Esophagus squamous epithelium (tissue), 4 donors: Measurements from ENCODE around the gene MRPL51.

ENCODE experiments used
- POLR2A ChIP-seq, 4 donors: fragments of 450-650 bp; IDR thresholded peaks; one replicate each; pipeline ENCODE4 v1.6.1; 2017; ENCODE audit warnings: antibody characterized with exemption in 4 of 4, mild to moderate bottlenecking in 4 of 4, moderate library complexity in 3 of 4
- TF ChIP-seq, protein P1 (sequence below), 6 experiments: fragments of 450-650 bp in 4 of 6; fragments of 200-600 bp in 2 of 6; sonication (generic) in 2 of 6; IDR thresholded peaks; one replicate each; pipeline ENCODE4 v1.5.1; 2016 to 2019; ENCODE audit warnings: antibody characterized with exemption in 6 of 6, mild to moderate bottlenecking in 4 of 6, moderate library complexity in 4 of 6

DNA sequence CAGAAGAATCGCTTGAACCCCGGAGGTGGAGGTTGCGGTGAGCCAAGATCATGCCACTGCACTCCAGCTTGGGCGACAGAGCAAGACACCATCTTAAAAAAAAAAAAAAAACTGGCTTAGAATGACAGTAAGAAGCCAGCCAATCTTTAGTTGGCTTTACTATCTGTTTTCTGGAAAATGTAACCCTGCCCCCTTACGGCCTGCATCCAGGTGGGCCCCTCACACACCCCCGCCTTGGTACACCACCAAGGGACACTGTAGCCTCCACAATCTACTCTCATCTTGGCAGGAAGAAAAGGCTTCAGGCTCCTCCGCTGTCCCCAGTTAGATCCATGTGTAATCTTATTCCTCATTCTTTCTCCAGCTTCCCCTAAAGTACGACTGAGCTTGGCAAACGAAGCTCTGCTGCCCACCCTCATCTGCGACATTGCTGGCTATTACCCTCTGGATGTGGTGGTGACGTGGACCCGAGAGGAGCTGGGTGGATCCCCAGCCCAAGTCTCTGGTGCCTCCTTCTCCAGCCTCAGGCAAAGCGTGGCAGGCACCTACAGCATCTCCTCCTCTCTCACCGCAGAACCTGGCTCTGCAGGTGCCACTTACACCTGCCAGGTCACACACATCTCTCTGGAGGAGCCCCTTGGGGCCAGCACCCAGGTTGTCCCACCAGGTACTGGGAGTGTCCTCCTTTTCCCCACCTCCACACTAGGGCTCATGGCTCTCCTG lies 34.6 kb downstream of the MRPL51 start:
- TF ChIP-seq, protein P1, sequence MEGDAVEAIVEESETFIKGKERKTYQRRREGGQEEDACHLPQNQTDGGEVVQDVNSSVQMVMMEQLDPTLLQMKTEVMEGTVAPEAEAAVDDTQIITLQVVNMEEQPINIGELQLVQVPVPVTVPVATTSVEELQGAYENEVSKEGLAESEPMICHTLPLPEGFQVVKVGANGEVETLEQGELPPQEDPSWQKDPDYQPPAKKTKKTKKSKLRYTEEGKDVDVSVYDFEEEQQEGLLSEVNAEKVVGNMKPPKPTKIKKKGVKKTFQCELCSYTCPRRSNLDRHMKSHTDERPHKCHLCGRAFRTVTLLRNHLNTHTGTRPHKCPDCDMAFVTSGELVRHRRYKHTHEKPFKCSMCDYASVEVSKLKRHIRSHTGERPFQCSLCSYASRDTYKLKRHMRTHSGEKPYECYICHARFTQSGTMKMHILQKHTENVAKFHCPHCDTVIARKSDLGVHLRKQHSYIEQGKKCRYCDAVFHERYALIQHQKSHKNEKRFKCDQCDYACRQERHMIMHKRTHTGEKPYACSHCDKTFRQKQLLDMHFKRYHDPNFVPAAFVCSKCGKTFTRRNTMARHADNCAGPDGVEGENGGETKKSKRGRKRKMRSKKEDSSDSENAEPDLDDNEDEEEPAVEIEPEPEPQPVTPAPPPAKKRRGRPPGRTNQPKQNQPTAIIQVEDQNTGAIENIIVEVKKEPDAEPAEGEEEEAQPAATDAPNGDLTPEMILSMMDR (IDR thresholded peaks at IDR 0.05) = no peak
- TF ChIP-seq POLR2A (IDR thresholded peaks at IDR 0.05) = no peak
